SU-DHL-6 (cell line): Measurements from ENCODE around the gene TMC1.

ENCODE experiments used
- H2AFZ ChIP-seq: fragments of 200-600 bp; sonication (generic); 2 replicates; pipeline ENCODE4 v1.6.1; 2014; ENCODE audit warnings: low read depth, mild to moderate bottlenecking, moderate library complexity, mixed read lengths, antibody characterized with exemption, low read length; ENCODE audit not compliant: severe bottlenecking
- H3F3A ChIP-seq: fragments of 200-600 bp; shearing (Covaris generic); 2 replicates; pipeline ENCODE4 v1.6.0; 2016; ENCODE audit warnings: antibody characterized with exemption, mild to moderate bottlenecking; ENCODE audit not compliant: insufficient read depth
- H3K27ac ChIP-seq: fragments of 200-600 bp; sonication (generic); 2 replicates; pipeline ENCODE4 v1.5.1; 2016; ENCODE audit warnings: low read depth, mild to moderate bottlenecking, low read length, moderate library complexity, mixed read lengths
- H3K27me3 ChIP-seq: fragments of 200-600 bp; sonication (generic), shearing (Covaris generic); 2 replicates; pipeline ENCODE4 v1.6.0; 2014; ENCODE audit warnings: mild to moderate bottlenecking, low read length
- H3K36me3 ChIP-seq: fragments of 200-600 bp; sonication (generic); 2 replicates; pipeline ENCODE4 v1.6.1; 2014; ENCODE audit warnings: mild to moderate bottlenecking, low read length, mixed read lengths
- H3K4me2 ChIP-seq: fragments of 300-600, 200-600 bp; shearing (Covaris generic), sonication (generic); 2 replicates; pipeline ENCODE4 v1.6.0; 2014; ENCODE audit warnings: low read length, low read depth, mild to moderate bottlenecking; ENCODE audit not compliant: poor library complexity, severe bottlenecking
- H3K4me3 ChIP-seq: fragments of 200-600 bp; sonication (generic); 2 replicates; pipeline ENCODE4 v1.5.1; 2014; ENCODE audit warnings: antibody characterized with exemption, low read length, mild to moderate bottlenecking, mixed read lengths; ENCODE audit not compliant: insufficient read depth, poor library complexity, severe bottlenecking
- H3K79me2 ChIP-seq: fragments of 200-600 bp; sonication (generic); 2 replicates; pipeline ENCODE4 v1.6.1; 2014; ENCODE audit warnings: mild to moderate bottlenecking, low read length, moderate library complexity; ENCODE audit not compliant: insufficient read depth
- H3K9ac ChIP-seq: fragments of 200-600 bp; sonication (generic); 2 replicates; pipeline ENCODE4 v1.7.0; 2014; ENCODE audit warnings: mild to moderate bottlenecking, low read length
- H3K9me2 ChIP-seq: fragments of 200-600 bp; sonication (generic); replicated peaks from 2 replicates; pipeline ENCODE4 v1.6.1; 2014; ENCODE audit warnings: low read length; ENCODE audit not compliant: insufficient read depth
- H3K9me3 ChIP-seq: fragments of 200-600 bp; sonication (generic); 2 replicates; pipeline ENCODE4 v1.6.1; 2014; ENCODE audit warnings: low read length, mixed read lengths; ENCODE audit not compliant: insufficient read depth
- H4K20me1 ChIP-seq: fragments of 200-600 bp; sonication (generic); 2 replicates; pipeline ENCODE4 v1.6.1; 2014; ENCODE audit warnings: low read depth, mild to moderate bottlenecking, antibody characterized with exemption, low read length, moderate library complexity, mixed read lengths
- CTCF ChIP-seq: fragments of 200-600 bp; sonication (generic); IDR thresholded peaks from one replicate; pipeline ENCODE4 v1.5.1; 2017; ENCODE audit warnings: antibody characterized with exemption, mild to moderate bottlenecking, low read length, moderate library complexity; ENCODE audit not compliant: insufficient read depth, poor library complexity, severe bottlenecking
- EZH2phosphoT487 ChIP-seq: fragments of 200-600 bp; sonication (generic), shearing (Covaris generic); conservative IDR thresholded peaks from 2 replicates; pipeline ENCODE4 v1.6.1; 2018; ENCODE audit warnings: mild to moderate bottlenecking, antibody characterized with exemption, low read length, moderate library complexity, mixed read lengths

TMC1 gene

DNA sequence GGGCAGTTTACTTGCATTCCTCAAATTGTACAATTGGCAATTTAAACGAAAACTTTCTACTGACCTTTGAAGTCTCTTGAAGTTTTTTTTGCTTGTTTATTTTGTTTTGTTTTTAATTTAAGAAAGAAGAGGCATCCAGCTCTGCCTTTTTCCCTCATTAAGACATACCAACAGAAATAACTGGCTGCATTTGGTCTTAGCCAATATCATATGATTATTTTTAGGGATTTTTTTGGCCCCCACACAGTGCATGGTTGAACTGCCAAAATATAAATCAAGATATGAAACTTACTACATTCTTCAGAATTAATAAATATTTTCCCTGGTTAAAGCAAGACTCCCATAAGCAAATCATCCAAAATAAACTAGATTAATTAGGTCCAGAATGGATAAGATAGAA, 352.0 kb downstream of the TMC1 start:
- TF ChIP-seq EZH2phosphoT487 (no peak), CTCF (no peak)
- Histone ChIP-seq H4K20me1 (no peaks in the 10 kb centered on the region), H3K27me3 (no peaks in the 10 kb centered on the region), H3F3A (no peaks in the 10 kb centered on the region), H3K79me2 (no peaks in the 10 kb centered on the region), H3K9me2 (no peaks in the 10 kb centered on the region), H3K36me3 (no peaks in the 10 kb centered on the region), H3K9ac (no peak overlapping the region), H3K4me3 (no peak overlapping the region), H3K4me2 (no peak overlapping the region), H3K27ac (no peak overlapping the region), H2AFZ (no peak overlapping the region), H3K9me3 (no peaks in the 10 kb centered on the region)

- Histone ChIP-seq H3K9me3 (no peaks in the 10 kb centered on the region), H3K36me3 (no peaks in the 10 kb centered on the region), H2AFZ (no peak overlapping the region), H3K27me3 (no peaks in the 10 kb centered on the region), H3K4me2 (no peak overlapping the region), H3F3A (no peaks in the 10 kb centered on the region), H3K9me2 (no peaks in the 10 kb centered on the region), H3K79me2 (no peaks in the 10 kb centered on the region), H3K27ac (no peak overlapping the region), H3K4me3 (no peak overlapping the region), H4K20me1 (no peaks in the 10 kb centered on the region), H3K9ac (no peak overlapping the region)
- TF ChIP-seq CTCF (no peak), EZH2phosphoT487 (no peak)
Observed at GRCh38 chr9:72874344-72874743, 352.9 kb downstream of the TMC1 start.

- Histone ChIP-seq H3K36me3 (no peaks in the 10 kb centered on the region), H3K27me3 (no peaks in the 10 kb centered on the region), H3K79me2 (no peaks in the 10 kb centered on the region), H2AFZ (no peak overlapping the region), H3K9me3 (no peaks in the 10 kb centered on the region), H3K27ac (no peak overlapping the region), H3K4me3 (no peak overlapping the region), H3F3A (no peaks in the 10 kb centered on the region), H3K4me2 (no peak overlapping the region), H4K20me1 (no peaks in the 10 kb centered on the region), H3K9me2 (no peaks in the 10 kb centered on the region), H3K9ac (no peak overlapping the region)
- no peak for TF ChIP-seq EZH2phosphoT487
- TF ChIP-seq CTCF: no peak
Observed at GRCh38 chr9:72875221-72875620, 353.8 kb downstream of the TMC1 start.

DNA sequence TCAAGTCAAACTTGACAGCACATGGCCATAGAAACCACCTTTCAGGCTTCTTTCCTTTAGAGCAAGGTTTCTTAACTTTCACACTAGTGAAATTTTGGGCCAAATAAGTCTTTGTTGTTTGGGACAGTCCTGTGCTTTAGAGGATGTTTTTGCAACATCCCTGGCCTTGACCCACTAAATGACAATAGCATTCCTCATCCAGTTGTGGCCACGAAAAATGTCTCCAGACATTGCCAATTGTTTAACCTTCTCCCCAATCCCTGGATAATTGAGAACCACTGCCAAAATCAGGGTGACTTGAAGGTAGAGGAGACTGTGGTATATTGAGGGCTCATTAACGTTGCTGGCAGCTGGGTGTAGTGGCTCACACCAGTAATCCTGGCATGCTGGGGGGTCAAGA, 359.4 kb downstream of the TMC1 start:
- no peak overlapping the region for H3K9ac ChIP-seq
- no peak overlapping the region for H3K4me2 ChIP-seq
- no peak overlapping the region for H3K4me3 ChIP-seq
- no peaks in the 10 kb centered on the region for H3K79me2 ChIP-seq
- no peaks in the 10 kb centered on the region for H3K9me3 ChIP-seq
- H2AFZ ChIP-seq: no peak overlapping the region
- no peaks in the 10 kb centered on the region for H3K36me3 ChIP-seq
- H3K27ac ChIP-seq: no peak overlapping the region
- H3K9me2 ChIP-seq: no peaks in the 10 kb centered on the region
- no peaks in the 10 kb centered on the region for H4K20me1 ChIP-seq
- no peaks in the 10 kb centered on the region for H3K27me3 ChIP-seq
- H3F3A ChIP-seq: no peaks in the 10 kb centered on the region
- TF ChIP-seq EZH2phosphoT487: no peak
- TF ChIP-seq CTCF: no peak
